K562 (cell line): ENCODE results near the gene UBA7. TPM values are rescaled to one million over a fixed set of nuclear protein-coding genes. Genes with fewer than 3 reads are reported as not detected.

Source experiments
- ARID2 ChIP-seq: fragments of 450-650 bp; IDR thresholded peaks from 2 replicates; pipeline ENCODE4 v1.6.1; 2017; ENCODE audit warnings: antibody characterized with exemption, mild to moderate bottlenecking
- ETV5 ChIP-seq: sonication (generic); formaldehyde crosslinking; IDR thresholded peaks from 2 replicates; pipeline ENCODE4 v1.4.0; 2020; ENCODE audit warnings: low read depth, mild to moderate bottlenecking, missing genetic modification reagents
- KLF16 ChIP-seq: IDR thresholded peaks from 2 replicates; pipeline ENCODE4 v1.6.1; 2016; ENCODE audit warnings: antibody characterized with exemption
- RERE ChIP-seq: sonication (generic); formaldehyde crosslinking; IDR thresholded peaks from 2 replicates; pipeline ENCODE4 v1.8.0; 2023; ENCODE audit warnings: missing genetic modification reagents, mild to moderate bottlenecking, borderline replicate concordance
- SMC3 ChIP-seq: conservative IDR thresholded peaks from 2 replicates; pipeline ENCODE4 v1.6.1; 2011; ENCODE audit warnings: low read depth, low read length, improper control_type of control experiment; ENCODE audit not compliant: insufficient read depth
- TOE1 ChIP-seq, 2 experiments: fragments of 450-650 bp in 1 of 2; sonication (generic) in 1 of 2; formaldehyde crosslinking in 1 of 2; IDR thresholded peaks; 2 replicates each; pipeline versions ENCODE4 v1.7.1 to v1.8.0; 2016 to 2022; ENCODE audit warnings: borderline replicate concordance in 2 of 2, mild to moderate bottlenecking in 2 of 2, antibody characterized with exemption in 1 of 2, inconsistent platforms in 1 of 2, low read depth in 1 of 2, missing genetic modification reagents in 1 of 2, moderate library complexity in 1 of 2
- TRIM28 ChIP-seq: fragments of 450-650 bp; IDR thresholded peaks from 2 replicates; pipeline ENCODE4 v1.6.1; 2017
- ZBED1 ChIP-seq: IDR thresholded peaks from 2 replicates; pipeline ENCODE4 v1.6.1; 2014
- ZNF280A ChIP-seq: fragments of 450-650 bp; IDR thresholded peaks from 2 replicates; pipeline ENCODE4 v1.6.1; 2018; ENCODE audit warnings: mild to moderate bottlenecking, low read depth; ENCODE audit not compliant: partially characterized antibody
- ZZZ3 ChIP-seq: fragments of 450-650 bp; IDR thresholded peaks from 2 replicates; pipeline ENCODE4 v1.6.1; 2016; ENCODE audit warnings: antibody characterized with exemption, mild to moderate bottlenecking, moderate library complexity
- polyA plus RNA-seq, 8 experiments: library from polyadenylated mRNA; depleted of rRNA in 4 of 8; stranded (reverse) in 5 of 8; unstranded in 3 of 8; fragments of >200 nt; fragmentation: Nextera tagmentation in 2 of 8; fragmentation: Illumina TruSeq in 1 of 8; extraction: Ambion mirVana in 2 of 8; extraction: Trizol in 1 of 8; gene quantifications; 2 replicates each; pipeline versions ENCODE4 v1.2.1 to v1.2.3, GENCODE V29; 2011 to 2014; ENCODE audit warnings: inconsistent platforms in 1 of 8, missing spikeins in 1 of 8
- total RNA-seq, 7 experiments: library from RNA; depleted of rRNA in 6 of 7; stranded (reverse); fragments of >200 nt in 6 of 7; fragmentation: Illumina TruSeq in 2 of 7; extraction: Trizol in 2 of 7; gene quantifications; 2 replicates each; pipeline versions ENCODE4 v1.2.1 to v1.2.3, GENCODE V29; 2011 to 2021; ENCODE audit warnings: low replicate concordance in 1 of 7

Gene UBA7
- total and polyA plus RNA-seq, 9 of the 15 experiments (the other 6 are each of a cell fraction or from before 2014, with no cell fraction given), result 0.17 to 3.3 (median 2.0) TPM

- TF ChIP-seq SMC3 (peak; percentile 81), ETV5 (CRISPR knock-in tag) (no peak), TRIM28 (no peak), RERE (no peak), ZZZ3 (no peak), ZNF280A (no peak), KLF16 (0 out of 2 replicates have a peak, but pooled peaks have one; percentile 20), TOE1 (IDR thresholded peaks at IDR 0.05; ENCODE audit: borderline replicate concordance) (no peak), TOE1 (CRISPR knock-in tag; IDR thresholded peaks at IDR 0.05; ENCODE audit: borderline replicate concordance, low read depth) (no peak), ZBED1 (no peak), ARID2 (0 out of 2 replicates have a peak, but pooled peaks have one; percentile 53)
These were observed 25.5 kb upstream of the UBA7 start (continued) for GRCh38 chr3:49839193-49839809.
